GM18505 (cell line): Measurements from ENCODE around the gene SECISBP2.

Experiments
- ATAC-seq: cut with Tn5 transposase; IDR thresholded peaks from one replicate; pipeline ENCODE4 v1.9.1; 2021; ENCODE audit not compliant: unreplicated experiment
- POLR2A ChIP-seq: IDR thresholded peaks from 4 replicates; pipeline ENCODE4 v1.6.1; 2011; ENCODE audit warnings: borderline replicate concordance; ENCODE audit not compliant: insufficient read depth, insufficient read length; ENCODE audit errors: extremely low read depth

SECISBP2 gene

GRCh38 chr9:89358985-89359384, 40.7 kb downstream of the SECISBP2 start:
- no peak for ATAC-seq
- TF ChIP-seq POLR2A, result no peak

- no peak for ATAC-seq
Measured at GRCh38 chr9:89359751-89360261, 41.5 kb downstream of the SECISBP2 start.

GRCh38 chr9:89360465-89360864, 42.2 kb downstream of the SECISBP2 start:
- no peak for ATAC-seq

More at GRCh38 chr9:89359751-89360261, 41.5 kb downstream of the SECISBP2 start:
- TF ChIP-seq POLR2A, result no peak

GRCh38 chr9:89361031-89361430, 42.7 kb downstream of the SECISBP2 start:
- no peak for TF ChIP-seq POLR2A
- ATAC-seq, result no peak

More at GRCh38 chr9:89360465-89360864, 42.2 kb downstream of the SECISBP2 start:
- no peak for TF ChIP-seq POLR2A

GRCh38 chr9:89361816-89362646, 43.7 kb downstream of the SECISBP2 start:
- no peak for ATAC-seq
- no peak for TF ChIP-seq POLR2A

- ATAC-seq, result no peak
Measured at GRCh38 chr9:89362647-89363310, 44.5 kb downstream of the SECISBP2 start.

GRCh38 chr9:89363311-89363670, 45.0 kb downstream of the SECISBP2 start:
- no peak for TF ChIP-seq POLR2A
- no peak for ATAC-seq

More at GRCh38 chr9:89362647-89363310, 44.5 kb downstream of the SECISBP2 start:
- no peak for TF ChIP-seq POLR2A

GRCh38 chr9:89363921-89364665, 45.8 kb downstream of the SECISBP2 start:
- TF ChIP-seq POLR2A, result no peak
- ATAC-seq, result no peak

- TF ChIP-seq POLR2A, result no peak
- no peak for ATAC-seq
Measured at GRCh38 chr9:89364666-89365531, 46.6 kb downstream of the SECISBP2 start.

- no peak for ATAC-seq
- no peak for TF ChIP-seq POLR2A
Measured at GRCh38 chr9:89365532-89365912, 47.2 kb downstream of the SECISBP2 start.

- ATAC-seq, result no peak
- TF ChIP-seq POLR2A, result no peak
Measured at GRCh38 chr9:89366711-89367110, 48.4 kb downstream of the SECISBP2 start.

- no peak for TF ChIP-seq POLR2A
- ATAC-seq, result no peak
Measured at GRCh38 chr9:89367281-89367680, 49.0 kb downstream of the SECISBP2 start.
